T-helper 17 cell (primary cell): ENCODE results near the gene YWHAH. TPM values are rescaled to one million over a fixed set of nuclear protein-coding genes. Genes with fewer than 3 reads are reported as not detected.
A peak's percentile ranks its signal among the peaks of the same experiment; 100 is the strongest.

ENCODE experiments used
- ATAC-seq: fragments of 150-1000 bp; cut with Tn5 transposase; 2 replicates; pipeline ENCODE4 v1.10.0; 2021; ENCODE audit warnings: mild to moderate bottlenecking, moderate library complexity
- DNase-seq, 3 donors: peaks; one replicate each; pipeline versions ENCODE4 v3.0.0 to v3.0.0-alpha.2; 2020 to 2021
- H3K9me3 ChIP-seq: one replicate; pipeline ENCODE4 v1.7.0; 2013; ENCODE audit warnings: low read length, mild to moderate bottlenecking; ENCODE audit not compliant: control insufficient read depth, poor library complexity, severe bottlenecking
- H3K27ac Mint-ChIP-seq: one replicate; pipeline ENCODE4 v1.8.0; 2022; ENCODE audit warnings: mild to moderate bottlenecking, moderate library complexity, mixed read lengths
- H3K27me3 Mint-ChIP-seq: one replicate; pipeline ENCODE4 v1.8.0; 2022; ENCODE audit warnings: mixed read lengths
- H3K36me3 Mint-ChIP-seq: one replicate; pipeline ENCODE4 v1.8.0; 2022; ENCODE audit warnings: low read depth, mixed read lengths
- H3K4me1 Mint-ChIP-seq: one replicate; pipeline ENCODE4 v1.8.0; 2022; ENCODE audit warnings: mild to moderate bottlenecking, mixed read lengths
- H3K4me3 Mint-ChIP-seq: one replicate; pipeline ENCODE4 v1.8.0; 2022; ENCODE audit warnings: mild to moderate bottlenecking, moderate library complexity, mixed read lengths
- total RNA-seq, 4 donors: library from RNA in 2 of 4; stranded (reverse) in 2 of 4; gene quantifications; one replicate each; pipeline ENCODE4 v1.2.3 and lab custom pipeline; 2022 to 2026

The YWHAH gene
- total RNA-seq, result 100 to 1,000 TPM in 1 of 2 donors, 10 to 100 TPM in 1; 84.2 to 114 TPM
- total RNA-seq (lab: John Stamatoyannopoulos, UW), result 70.6 to 93.3 reads per million in 2 donors

DNA sequence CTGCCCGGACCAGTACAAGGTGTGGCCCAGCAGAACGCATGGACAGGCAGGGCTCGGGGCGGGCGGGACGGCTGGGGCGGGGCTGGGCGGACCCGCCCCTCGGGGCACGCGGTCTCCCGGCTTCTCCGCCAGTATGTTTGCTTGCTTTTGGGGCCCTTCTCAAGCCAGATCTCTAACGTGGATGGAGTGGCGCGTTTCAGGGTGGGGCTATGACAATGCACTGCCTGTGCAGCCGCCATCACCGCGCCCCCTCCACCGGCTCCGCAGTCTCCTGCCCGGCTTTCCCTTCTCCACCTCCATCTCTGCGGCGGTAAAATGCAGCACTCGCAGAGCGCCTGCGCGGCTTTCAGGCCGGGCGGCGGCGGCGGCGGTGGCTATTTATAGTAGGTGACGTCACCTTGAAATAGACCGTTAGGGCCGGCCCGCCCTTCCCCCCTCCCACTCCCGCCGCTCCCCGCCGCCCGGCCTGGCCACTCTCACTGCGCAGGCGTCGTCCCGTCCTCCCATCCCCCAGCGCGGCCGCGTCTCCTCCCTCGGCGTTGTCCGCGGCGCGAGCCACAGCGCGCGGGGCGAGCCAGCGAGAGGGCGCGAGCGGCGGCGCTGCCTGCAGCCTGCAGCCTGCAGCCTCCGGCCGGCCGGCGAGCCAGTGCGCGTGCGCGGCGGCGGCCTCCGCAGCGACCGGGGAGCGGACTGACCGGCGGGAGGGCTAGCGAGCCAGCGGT is at the start of gene YWHAH:
YWHAH (plus strand) TSS at position 558 of the 722 bp plus-strand sequence. CDS start 199 bp downstream, outside the sequence.
- H3K9me3 ChIP-seq, result no peaks in the 10 kb centered on the region
- ATAC-seq (peak; percentile 68), DNase-seq (peak; percentile 75 to 84 (median 83))
- Mint-ChIP-seq H3K4me1 (peaks cover 18% of the 10 kb centered on the region), H3K27ac (peak within 1 kb of the TSS; percentile 85), H3K27me3 (no peaks in the 10 kb centered on the region), H3K36me3 (no peaks in the 10 kb centered on the region), H3K4me3 (no peak within 1 kb of the TSS)

DNA sequence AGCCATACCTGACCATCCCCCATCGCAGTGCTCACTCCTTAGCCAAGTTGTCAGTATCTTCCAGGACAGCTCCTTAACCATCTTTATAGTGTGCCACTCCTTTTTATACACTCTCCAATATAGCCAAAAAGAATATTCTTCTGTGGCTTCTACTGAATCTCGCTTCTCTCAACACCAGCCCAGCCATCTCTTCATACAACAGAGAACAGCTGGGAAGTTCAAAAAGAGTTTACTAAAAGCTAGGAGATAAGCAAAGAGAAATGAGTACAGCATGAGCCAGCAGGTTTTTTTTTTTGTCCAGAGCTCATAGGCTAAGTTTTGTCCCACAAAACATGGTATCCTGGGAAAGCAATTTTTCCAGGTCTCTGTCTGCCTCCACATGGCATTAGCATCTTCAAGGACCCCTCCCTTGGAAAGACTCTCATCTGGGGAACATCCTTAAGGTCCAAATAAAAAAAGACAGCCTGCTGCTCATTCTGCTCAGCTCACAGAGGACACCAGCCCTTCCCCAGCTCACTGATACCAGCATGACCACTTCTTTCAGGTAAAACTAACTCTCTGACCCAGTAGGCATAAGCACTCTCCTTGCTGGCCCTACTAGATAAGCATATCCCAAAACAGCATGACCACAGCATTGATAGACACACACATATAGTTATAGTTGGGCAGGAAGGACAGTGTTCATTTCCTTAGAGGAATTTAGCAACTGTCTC is 48.8 kb upstream of the YWHAH start:
- no peak for ATAC-seq
- no peaks in the 10 kb centered on the region for H3K9me3 ChIP-seq
- peaks cover 3% of the 10 kb centered on the region for H3K36me3 Mint-ChIP-seq
- H3K27me3 Mint-ChIP-seq, result no peaks in the 10 kb centered on the region
- DNase-seq, result no peak
- peaks cover 2% of the 10 kb centered on the region for H3K4me1 Mint-ChIP-seq
- no peak overlapping the region for H3K4me3 Mint-ChIP-seq
- H3K27ac Mint-ChIP-seq, result peak overlapping the region; percentile 9

DNA sequence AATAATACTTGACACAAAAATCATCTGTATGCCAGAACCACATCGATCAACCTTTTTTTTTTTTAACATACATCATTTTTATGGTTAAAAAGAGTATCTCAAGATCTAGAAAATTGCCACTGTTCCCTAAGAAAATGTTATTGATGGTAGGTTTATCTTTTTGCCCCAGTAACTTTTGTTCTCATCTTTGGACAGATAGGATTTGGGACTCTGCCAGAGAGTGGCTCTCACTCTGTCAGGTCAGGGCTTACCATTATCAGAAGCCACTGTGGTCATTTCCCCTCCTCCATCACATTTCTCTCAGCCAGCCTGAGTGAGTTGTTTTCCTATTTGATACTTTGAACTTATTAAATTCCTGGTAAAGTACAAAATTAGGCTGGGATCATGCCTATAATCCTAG is 47.9 kb upstream of the YWHAH start:
- Mint-ChIP-seq H3K4me1 (no peaks in the 10 kb centered on the region), H3K4me3 (no peak overlapping the region), H3K36me3 (peaks cover 3% of the 10 kb centered on the region), H3K27me3 (no peaks in the 10 kb centered on the region), H3K27ac (no peak overlapping the region)
- ATAC-seq (no peak), DNase-seq (no peak)
- no peaks in the 10 kb centered on the region for H3K9me3 ChIP-seq

DNA sequence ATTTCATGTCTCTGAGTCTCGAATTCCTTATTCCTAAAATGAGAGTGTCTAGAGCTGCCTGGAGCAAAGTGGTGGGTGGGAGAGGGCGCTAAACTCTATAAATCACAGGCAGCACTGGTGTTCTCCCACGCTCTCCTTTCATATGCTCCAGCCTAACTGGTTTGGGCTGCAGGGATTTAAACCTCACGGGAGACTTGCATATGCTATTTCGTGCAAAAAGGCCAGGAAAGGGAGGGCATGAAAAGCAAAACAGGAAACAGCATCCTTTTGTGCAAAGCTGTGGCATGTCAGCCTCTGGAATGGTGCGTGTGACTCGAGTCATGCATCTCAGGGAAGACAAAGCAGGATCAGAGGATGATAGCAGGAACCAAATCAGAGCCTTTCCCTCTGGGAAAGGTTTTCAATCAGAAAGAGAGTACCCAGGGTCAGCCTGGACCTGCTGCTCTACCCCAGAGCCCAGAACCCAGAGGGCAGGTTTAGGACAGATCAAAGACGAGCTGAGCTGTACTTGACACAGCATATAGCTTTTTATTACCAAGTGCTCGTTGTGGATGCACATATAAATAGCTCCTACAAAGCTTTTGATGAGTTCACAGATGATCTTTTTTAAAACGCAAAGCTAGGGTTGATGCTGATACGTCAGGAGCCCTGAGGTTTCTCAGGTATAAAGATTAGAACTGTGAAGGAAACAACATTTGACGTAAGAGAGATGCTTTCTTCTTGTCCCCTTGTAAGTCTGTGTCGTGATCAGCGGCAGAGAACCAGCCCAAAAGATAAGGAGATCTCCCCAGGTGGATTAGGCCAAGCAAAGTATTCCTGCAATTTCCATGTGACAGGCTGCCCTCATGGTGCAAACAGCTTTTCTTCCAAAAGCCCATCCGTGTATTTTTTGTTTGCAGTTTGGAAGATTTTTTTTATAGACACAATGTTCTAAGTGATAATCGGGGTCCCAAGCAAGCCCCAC is 46.2 kb upstream of the YWHAH start:
- Mint-ChIP-seq H3K27ac (no peak overlapping the region), H3K27me3 (no peaks in the 10 kb centered on the region), H3K36me3 (peaks cover 5% of the 10 kb centered on the region), H3K4me1 (no peaks in the 10 kb centered on the region), H3K4me3 (no peak overlapping the region)
- DNase-seq (no peak), ATAC-seq (no peak)
- H3K9me3 ChIP-seq, result no peaks in the 10 kb centered on the region

DNA sequence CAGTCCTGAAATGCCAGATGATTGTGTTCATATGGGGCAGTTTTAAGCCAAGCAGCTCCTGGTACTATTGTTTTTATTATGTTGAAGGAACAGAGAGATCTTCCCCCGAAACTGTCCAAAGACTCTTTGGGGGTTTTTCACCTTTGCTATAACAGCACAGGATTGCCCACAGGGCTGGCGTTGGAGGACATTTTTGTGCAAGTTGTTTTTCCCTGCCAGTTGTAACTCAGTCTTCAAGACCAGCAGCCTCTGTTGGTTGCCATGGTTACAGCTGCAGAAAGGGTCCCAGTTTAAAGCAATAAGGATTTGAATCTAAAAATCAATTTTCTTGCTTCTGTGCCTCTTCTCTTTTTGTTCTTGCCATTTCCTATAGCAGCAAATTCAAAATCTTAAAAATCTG is 45.4 kb upstream of the YWHAH start:
- H3K4me3 Mint-ChIP-seq, result no peak overlapping the region
- no peak overlapping the region for H3K27ac Mint-ChIP-seq
- no peaks in the 10 kb centered on the region for H3K4me1 Mint-ChIP-seq
- no peak for DNase-seq
- no peak for ATAC-seq
- peaks cover 5% of the 10 kb centered on the region for H3K36me3 Mint-ChIP-seq
- no peaks in the 10 kb centered on the region for H3K9me3 ChIP-seq
- H3K27me3 Mint-ChIP-seq, result no peaks in the 10 kb centered on the region

DNA sequence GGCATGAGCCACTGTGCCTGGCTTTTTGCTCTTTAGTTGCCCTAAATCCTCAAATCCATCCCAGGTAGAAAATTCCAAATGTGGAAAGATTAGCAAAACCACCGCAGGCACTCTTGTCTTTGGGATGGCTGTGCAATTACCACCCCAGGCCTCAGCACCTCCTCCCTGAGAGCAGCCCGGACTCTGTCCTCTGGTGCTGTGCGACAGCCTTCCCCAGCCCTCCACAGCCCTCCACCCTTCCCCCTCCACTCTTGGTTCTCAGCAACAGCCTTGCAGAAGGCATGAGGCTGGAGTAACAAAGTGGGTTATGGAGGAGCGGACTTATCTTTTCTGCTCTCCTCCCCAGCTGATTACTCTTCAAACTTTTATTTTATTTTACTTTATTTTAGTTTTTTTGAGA is 44.7 kb upstream of the YWHAH start:
- H3K9me3 ChIP-seq, result no peaks in the 10 kb centered on the region
- no peak overlapping the region for H3K27ac Mint-ChIP-seq
- H3K4me3 Mint-ChIP-seq, result no peak overlapping the region
- H3K4me1 Mint-ChIP-seq, result no peaks in the 10 kb centered on the region
- ATAC-seq, result no peak
- no peak for DNase-seq
- no peaks in the 10 kb centered on the region for H3K27me3 Mint-ChIP-seq
- peaks cover 5% of the 10 kb centered on the region for H3K36me3 Mint-ChIP-seq

DNA sequence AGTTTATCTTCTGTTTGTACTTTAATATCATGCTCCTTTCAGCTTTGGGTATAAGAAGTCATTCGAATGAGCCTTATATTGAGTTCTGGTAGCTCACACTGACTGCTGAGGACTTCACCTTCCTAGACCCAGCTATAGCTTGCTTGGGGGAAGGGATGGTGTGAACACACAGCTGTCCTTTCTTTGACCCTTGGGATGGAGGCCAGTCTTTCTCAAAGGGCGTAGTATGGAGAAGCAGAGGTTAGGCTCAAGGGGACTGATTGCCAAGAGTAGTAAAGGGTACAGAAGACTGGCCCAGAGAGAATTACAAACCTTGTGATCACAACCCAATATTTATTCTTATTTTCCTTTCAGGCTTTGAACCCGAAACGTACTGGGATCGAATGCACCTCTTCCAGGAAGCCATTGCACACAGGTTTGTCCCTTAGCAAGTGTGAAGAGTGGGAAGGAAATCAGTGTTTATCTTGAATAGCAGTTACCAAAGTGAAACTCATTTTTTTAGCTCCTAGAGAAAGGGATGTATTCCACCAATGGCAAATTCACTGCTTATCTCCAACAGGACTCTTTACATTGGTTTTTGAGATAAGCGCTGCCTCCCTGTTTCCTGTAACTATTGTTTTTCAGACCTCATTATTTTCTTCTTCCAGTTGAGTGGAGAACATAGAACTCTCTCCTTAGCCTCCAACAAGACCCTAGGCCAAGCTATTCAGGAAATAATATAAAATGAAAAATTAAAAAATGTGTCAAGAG is 42.8 kb upstream of the YWHAH start:
- no peak overlapping the region for H3K4me3 Mint-ChIP-seq
- DNase-seq, result no peak
- no peaks in the 10 kb centered on the region for H3K9me3 ChIP-seq
- no peak for ATAC-seq
- peaks cover 2% of the 10 kb centered on the region for H3K4me1 Mint-ChIP-seq
- H3K27ac Mint-ChIP-seq, result peak overlapping the region; percentile 41
- peaks cover 7% of the 10 kb centered on the region for H3K36me3 Mint-ChIP-seq
- no peaks in the 10 kb centered on the region for H3K27me3 Mint-ChIP-seq

DNA sequence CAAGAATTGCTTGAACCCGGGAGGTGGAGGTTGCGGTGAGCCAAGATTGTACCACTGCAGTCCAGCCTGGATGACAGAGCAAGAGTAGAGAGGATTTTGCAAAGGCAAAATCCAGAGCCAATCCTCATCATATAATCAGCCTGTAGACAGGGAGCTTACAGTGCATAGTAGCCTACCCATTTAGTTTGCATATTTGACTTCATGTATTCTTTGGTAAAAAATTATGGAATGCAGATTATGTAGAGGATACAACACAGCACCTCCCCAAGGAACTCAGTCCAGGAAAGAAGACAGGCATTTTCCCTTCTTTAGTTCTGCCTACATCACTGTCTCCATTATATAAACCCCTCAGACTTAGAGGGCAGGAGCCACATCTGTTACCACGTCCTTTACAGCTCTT is 39.7 kb upstream of the YWHAH start:
- ATAC-seq (no peak), DNase-seq (no peak)
- no peaks in the 10 kb centered on the region for H3K9me3 ChIP-seq
- Mint-ChIP-seq H3K27ac (peak overlapping the region; percentile 81), H3K4me1 (peaks cover 2% of the 10 kb centered on the region), H3K27me3 (no peaks in the 10 kb centered on the region), H3K36me3 (peaks cover 7% of the 10 kb centered on the region), H3K4me3 (no peak overlapping the region)

DNA sequence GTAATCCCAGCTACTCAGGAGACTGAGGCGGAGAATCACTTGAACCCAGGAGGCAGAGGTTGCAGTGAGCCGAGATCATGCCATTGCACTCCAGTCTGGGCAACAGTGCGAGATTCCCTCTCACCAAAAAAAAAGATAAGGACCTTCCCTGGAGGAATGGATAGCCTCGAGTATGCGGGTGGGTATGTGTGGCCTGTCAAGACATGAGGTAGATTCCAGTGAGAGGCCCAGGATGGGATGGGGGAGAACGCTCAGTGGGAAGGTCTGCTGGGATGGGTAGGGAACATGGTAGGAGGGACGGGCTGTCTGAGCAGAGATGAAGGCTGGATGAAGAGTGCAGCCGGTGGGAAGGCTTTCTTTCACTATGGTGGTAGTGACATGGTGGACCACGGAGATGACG is 39.0 kb upstream of the YWHAH start:
- ATAC-seq (no peak), DNase-seq (no peak)
- H3K4me1 Mint-ChIP-seq, result peaks cover 2% of the 10 kb centered on the region
- H3K9me3 ChIP-seq, result no peaks in the 10 kb centered on the region
- H3K27me3 Mint-ChIP-seq, result no peaks in the 10 kb centered on the region
- no peak overlapping the region for H3K27ac Mint-ChIP-seq
- peaks cover 7% of the 10 kb centered on the region for H3K36me3 Mint-ChIP-seq
- no peak overlapping the region for H3K4me3 Mint-ChIP-seq

DNA sequence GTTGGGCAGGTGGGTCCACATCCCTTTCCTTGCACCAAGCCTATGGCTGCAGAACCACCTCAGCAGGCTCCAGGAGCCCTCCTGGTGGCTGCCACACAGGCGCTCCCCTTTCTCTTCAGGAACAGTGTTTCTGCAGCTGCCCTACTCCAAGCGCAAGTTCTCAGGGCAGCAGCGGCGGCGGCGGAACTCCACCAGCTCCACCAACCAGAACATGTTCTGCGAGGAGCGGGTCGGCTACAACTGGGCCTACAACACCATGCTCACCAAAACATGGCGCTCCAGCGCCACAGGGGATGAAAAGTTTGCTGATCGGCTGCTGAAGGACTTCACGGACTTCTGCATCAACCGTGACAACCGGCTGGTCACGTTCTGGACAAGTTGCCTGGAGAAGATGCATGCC is 38.2 kb upstream of the YWHAH start:
- no peak for DNase-seq
- no peak for ATAC-seq
- H3K27ac Mint-ChIP-seq, result no peak overlapping the region
- H3K27me3 Mint-ChIP-seq, result no peaks in the 10 kb centered on the region
- H3K36me3 Mint-ChIP-seq, result peaks cover 7% of the 10 kb centered on the region
- H3K9me3 ChIP-seq, result no peaks in the 10 kb centered on the region
- peaks cover 2% of the 10 kb centered on the region for H3K4me1 Mint-ChIP-seq
- H3K4me3 Mint-ChIP-seq, result no peak overlapping the region

DNA sequence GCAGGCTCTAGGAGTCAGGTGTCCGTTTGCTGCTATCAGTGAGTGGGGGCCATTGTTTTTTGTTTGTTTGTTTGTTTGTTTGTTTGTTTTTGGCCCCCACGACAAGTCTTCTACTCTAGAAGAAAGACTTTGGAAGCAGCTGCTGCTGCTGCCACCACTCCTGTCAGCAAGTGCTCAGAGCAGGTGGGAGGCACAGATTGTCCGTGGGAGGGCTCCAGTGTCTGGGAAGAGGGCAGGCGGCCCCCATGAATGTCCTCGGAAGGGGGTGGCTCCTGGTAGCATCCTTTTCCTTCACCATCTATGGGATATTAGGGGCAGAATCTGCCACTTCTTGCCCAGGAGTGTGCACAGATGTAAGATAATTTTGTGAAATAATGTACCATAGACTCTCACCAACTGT is 37.8 kb upstream of the YWHAH start:
- peaks cover 7% of the 10 kb centered on the region for H3K36me3 Mint-ChIP-seq
- peaks cover 2% of the 10 kb centered on the region for H3K4me1 Mint-ChIP-seq
- no peak overlapping the region for H3K4me3 Mint-ChIP-seq
- no peaks in the 10 kb centered on the region for H3K27me3 Mint-ChIP-seq
- H3K9me3 ChIP-seq, result no peaks in the 10 kb centered on the region
- no peak for ATAC-seq
- DNase-seq, result no peak
- H3K27ac Mint-ChIP-seq, result no peak overlapping the region

DNA sequence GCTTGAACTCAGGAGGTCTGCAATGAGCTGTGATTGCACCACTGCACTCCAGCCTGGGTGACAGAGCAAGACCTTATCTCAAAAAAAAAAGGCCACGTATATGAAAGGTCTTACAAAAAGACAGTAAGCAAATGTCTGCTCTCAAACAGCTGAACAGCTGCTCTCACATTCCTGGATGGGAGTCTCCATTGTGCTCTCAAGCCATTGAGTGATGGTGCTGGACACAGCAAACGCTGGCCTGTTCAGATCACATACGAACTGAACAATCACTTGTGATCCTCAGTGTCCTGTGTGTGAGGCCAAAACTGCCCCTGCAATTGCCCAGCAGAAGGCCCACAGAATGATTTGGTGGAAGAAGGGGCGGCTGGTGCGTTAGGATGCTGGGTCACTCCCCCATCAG is 34.4 kb upstream of the YWHAH start:
- H3K36me3 Mint-ChIP-seq, result peaks cover 4% of the 10 kb centered on the region

More for the DNA sequence above, 34.4 kb upstream of the YWHAH start:
- DNase-seq (no peak), ATAC-seq (no peak)
- Mint-ChIP-seq H3K4me3 (no peak overlapping the region), H3K27me3 (no peaks in the 10 kb centered on the region), H3K4me1 (peaks cover 2% of the 10 kb centered on the region), H3K27ac (no peak overlapping the region)
- no peaks in the 10 kb centered on the region for H3K9me3 ChIP-seq
